Ishikawa (cell line): ENCODE data around the gene TVP23C.

ENCODE experiments used
- CEBPB ChIP-seq: IDR thresholded peaks from 2 replicates; pipeline ENCODE4 v1.6.1; 2012
- CREB1 ChIP-seq: IDR thresholded peaks from 2 replicates; pipeline ENCODE4 v1.6.1; 2012; ENCODE audit warnings: low read depth
- EGR1 ChIP-seq: IDR thresholded peaks from 2 replicates; pipeline ENCODE4 v1.6.1; 2012
- EP300 ChIP-seq: IDR thresholded peaks from 2 replicates; pipeline ENCODE4 v1.6.1; 2012; ENCODE audit warnings: borderline replicate concordance
- FOXM1 ChIP-seq: IDR thresholded peaks from 2 replicates; pipeline ENCODE4 v1.6.1; 2012; ENCODE audit warnings: low read depth, borderline replicate concordance
- NFIC ChIP-seq: IDR thresholded peaks from 2 replicates; pipeline ENCODE4 v1.6.1; 2012
- RAD21 ChIP-seq: IDR thresholded peaks from 2 replicates; pipeline ENCODE4 v1.6.1; 2012; ENCODE audit warnings: low read depth
- TAF1 ChIP-seq: IDR thresholded peaks from 2 replicates; pipeline ENCODE4 v1.6.1; 2012; ENCODE audit warnings: low read depth, mild to moderate bottlenecking
- TCF12 ChIP-seq: IDR thresholded peaks from 2 replicates; pipeline ENCODE4 v1.6.1; 2012; ENCODE audit warnings: low read depth
- TEAD4 ChIP-seq: IDR thresholded peaks from 2 replicates; pipeline ENCODE4 v1.6.1; 2012
- YY1 ChIP-seq: IDR thresholded peaks from 2 replicates; pipeline ENCODE4 v1.6.1; 2012; ENCODE audit warnings: low read depth
- ZBTB7A ChIP-seq: IDR thresholded peaks from 2 replicates; pipeline ENCODE4 v1.6.1; 2012; ENCODE audit warnings: low read depth
- TF ChIP-seq, protein P1 (sequence below): IDR thresholded peaks from 2 replicates; pipeline ENCODE4 v1.6.1; 2012; ENCODE audit warnings: low read depth, mild to moderate bottlenecking
- TF ChIP-seq, protein P2 (sequence below): IDR thresholded peaks from 2 replicates; pipeline ENCODE4 v1.6.1; 2012
- TF ChIP-seq, protein P3 (sequence below): IDR thresholded peaks from 2 replicates; pipeline ENCODE4 v1.6.1; 2012

Gene TVP23C

DNA sequence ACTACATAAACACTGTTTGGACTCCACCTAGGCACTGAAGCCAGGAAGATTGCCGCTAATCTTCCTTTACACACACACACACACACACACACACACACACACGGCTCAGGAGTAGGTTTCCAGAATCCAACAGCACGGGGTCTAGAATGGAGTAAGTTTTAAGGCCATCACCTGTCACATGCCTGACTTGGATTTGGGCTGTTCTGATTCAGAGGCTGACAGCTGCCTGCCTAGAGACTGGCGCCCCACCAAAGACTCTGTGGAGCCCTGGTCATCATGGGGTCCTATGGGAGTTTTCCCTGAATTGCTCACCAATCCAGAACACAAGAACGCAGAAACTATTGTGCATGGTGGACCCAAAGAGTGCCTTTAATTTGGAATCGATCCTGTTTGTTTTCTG, 106.8 kb downstream of the TVP23C start:
- TF ChIP-seq EP300: no peak
- TF ChIP-seq CEBPB: no peak
- no peak for TF ChIP-seq EGR1
- no peak for TF ChIP-seq TEAD4
- TF ChIP-seq, protein P1, sequence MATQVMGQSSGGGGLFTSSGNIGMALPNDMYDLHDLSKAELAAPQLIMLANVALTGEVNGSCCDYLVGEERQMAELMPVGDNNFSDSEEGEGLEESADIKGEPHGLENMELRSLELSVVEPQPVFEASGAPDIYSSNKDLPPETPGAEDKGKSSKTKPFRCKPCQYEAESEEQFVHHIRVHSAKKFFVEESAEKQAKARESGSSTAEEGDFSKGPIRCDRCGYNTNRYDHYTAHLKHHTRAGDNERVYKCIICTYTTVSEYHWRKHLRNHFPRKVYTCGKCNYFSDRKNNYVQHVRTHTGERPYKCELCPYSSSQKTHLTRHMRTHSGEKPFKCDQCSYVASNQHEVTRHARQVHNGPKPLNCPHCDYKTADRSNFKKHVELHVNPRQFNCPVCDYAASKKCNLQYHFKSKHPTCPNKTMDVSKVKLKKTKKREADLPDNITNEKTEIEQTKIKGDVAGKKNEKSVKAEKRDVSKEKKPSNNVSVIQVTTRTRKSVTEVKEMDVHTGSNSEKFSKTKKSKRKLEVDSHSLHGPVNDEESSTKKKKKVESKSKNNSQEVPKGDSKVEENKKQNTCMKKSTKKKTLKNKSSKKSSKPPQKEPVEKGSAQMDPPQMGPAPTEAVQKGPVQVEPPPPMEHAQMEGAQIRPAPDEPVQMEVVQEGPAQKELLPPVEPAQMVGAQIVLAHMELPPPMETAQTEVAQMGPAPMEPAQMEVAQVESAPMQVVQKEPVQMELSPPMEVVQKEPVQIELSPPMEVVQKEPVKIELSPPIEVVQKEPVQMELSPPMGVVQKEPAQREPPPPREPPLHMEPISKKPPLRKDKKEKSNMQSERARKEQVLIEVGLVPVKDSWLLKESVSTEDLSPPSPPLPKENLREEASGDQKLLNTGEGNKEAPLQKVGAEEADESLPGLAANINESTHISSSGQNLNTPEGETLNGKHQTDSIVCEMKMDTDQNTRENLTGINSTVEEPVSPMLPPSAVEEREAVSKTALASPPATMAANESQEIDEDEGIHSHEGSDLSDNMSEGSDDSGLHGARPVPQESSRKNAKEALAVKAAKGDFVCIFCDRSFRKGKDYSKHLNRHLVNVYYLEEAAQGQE: no peak
- no peak for TF ChIP-seq TCF12
- no peak for TF ChIP-seq RAD21
- TF ChIP-seq YY1: no peak
- no peak for TF ChIP-seq ZBTB7A
- TF ChIP-seq CREB1: no peak
- TF ChIP-seq FOXM1: no peak
- no peak for TF ChIP-seq NFIC
- TF ChIP-seq, protein P2, sequence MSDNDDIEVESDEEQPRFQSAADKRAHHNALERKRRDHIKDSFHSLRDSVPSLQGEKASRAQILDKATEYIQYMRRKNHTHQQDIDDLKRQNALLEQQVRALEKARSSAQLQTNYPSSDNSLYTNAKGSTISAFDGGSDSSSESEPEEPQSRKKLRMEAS: no peak
- TF ChIP-seq, protein P3, sequence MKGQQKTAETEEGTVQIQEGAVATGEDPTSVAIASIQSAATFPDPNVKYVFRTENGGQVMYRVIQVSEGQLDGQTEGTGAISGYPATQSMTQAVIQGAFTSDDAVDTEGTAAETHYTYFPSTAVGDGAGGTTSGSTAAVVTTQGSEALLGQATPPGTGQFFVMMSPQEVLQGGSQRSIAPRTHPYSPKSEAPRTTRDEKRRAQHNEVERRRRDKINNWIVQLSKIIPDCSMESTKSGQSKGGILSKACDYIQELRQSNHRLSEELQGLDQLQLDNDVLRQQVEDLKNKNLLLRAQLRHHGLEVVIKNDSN: no peak
- TF ChIP-seq TAF1: no peak

DNA sequence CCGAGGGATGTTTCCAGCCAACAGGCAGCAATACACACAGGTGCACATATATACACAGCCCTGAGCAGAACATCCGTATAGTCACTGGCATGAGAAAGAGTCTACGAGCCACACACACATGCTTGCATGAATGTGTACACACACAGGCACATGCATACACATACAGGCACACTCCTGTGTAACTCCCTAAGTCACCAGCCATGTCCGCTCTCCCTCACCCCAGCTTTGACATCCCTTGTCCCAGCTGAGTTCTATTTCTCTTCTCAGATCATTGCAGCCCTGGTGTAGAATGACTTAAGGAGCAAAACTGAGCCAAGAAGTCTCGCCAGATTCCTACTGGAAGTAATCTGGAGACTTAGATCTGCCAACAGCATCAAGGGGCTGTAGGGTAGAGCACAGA, 108.9 kb downstream of the TVP23C start:
- TF ChIP-seq TAF1 (no peak), CEBPB (no peak)

DNA sequence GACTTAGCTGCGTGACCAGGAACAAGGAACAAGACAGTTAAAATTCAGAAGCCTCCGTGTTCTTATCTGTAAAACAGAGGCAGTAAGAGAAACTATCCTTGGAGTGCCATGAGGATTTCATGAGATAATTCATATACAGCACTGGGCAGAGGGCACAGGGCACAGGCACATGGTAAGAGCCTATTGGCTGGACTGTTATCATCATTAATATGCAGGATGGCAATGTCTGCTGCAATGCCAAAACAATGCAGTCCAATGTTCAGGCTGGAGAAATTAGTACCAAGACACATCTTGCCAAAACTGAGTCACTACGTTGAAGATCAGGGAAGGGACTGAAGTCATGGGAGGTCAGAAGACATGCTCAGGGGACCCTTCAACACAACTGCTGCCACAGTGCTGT, 109.5 kb downstream of the TVP23C start:
- TF ChIP-seq, protein P3: no peak
- TF ChIP-seq NFIC (no peak), TCF12 (no peak), CEBPB (no peak), EGR1 (no peak), YY1 (no peak), ZBTB7A (no peak), TEAD4 (no peak), RAD21 (no peak), EP300 (no peak), FOXM1 (no peak)
- TF ChIP-seq, protein P2: no peak
- TF ChIP-seq, protein P1: no peak

DNA sequence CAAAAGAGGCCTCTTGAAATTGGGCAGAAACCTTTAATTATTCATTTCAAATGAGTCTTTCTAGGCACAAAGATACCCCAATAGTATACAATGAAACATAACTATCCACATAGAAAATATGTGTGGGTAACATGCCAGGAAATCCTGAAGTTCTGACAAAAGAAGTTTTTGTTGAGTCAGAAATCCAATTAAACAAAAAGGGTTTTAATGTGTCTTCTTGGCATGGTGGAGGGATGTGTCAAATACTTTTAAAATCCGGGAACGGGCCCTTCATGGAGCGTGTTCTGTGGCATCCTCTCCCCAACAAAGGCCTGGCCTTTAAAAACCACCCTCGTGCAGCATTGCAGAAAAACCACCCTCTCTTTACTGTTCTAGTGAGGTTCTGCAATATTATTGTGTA, 110.0 kb downstream of the TVP23C start:
- no peak for TF ChIP-seq ZBTB7A
- TF ChIP-seq, protein P2: no peak
- TF ChIP-seq NFIC: no peak
- no peak for TF ChIP-seq EP300
- no peak for TF ChIP-seq TAF1
- no peak for TF ChIP-seq YY1
- no peak for TF ChIP-seq CEBPB
- TF ChIP-seq, protein P1: no peak
- TF ChIP-seq CREB1: no peak
- no peak for TF ChIP-seq EGR1
- TF ChIP-seq, protein P3: no peak
- no peak for TF ChIP-seq RAD21
- TF ChIP-seq TEAD4: no peak
- no peak for TF ChIP-seq TCF12
- no peak for TF ChIP-seq FOXM1

DNA sequence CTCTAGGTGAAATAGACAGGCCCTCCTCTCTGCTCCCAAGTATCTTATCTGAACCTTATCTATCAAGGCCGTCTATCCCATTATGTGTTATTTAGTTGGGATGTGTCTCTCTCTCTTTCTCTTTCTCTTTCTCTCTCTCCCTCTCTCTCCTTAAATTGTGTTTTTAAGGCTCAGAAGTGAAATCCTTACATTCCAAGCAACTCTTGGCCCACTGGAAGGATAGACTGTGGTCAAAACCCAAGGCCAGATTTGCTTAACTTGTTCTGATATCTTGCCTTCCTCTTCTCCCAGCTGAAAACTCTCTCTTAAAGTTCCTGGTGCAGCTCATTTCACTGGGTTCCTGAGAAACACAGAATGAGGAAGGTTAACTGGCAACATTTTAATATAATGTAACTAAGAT, 110.5 kb downstream of the TVP23C start:
- TF ChIP-seq YY1 (no peak), CREB1 (no peak), NFIC (no peak), TCF12 (no peak), RAD21 (no peak), ZBTB7A (no peak), TEAD4 (no peak), CEBPB (no peak), FOXM1 (no peak), TAF1 (no peak), EGR1 (no peak), EP300 (no peak)
- TF ChIP-seq, protein P1: no peak
- TF ChIP-seq, protein P3: no peak
- TF ChIP-seq, protein P2: no peak
